ENCODE data around the gene POLR3F.

DNA sequence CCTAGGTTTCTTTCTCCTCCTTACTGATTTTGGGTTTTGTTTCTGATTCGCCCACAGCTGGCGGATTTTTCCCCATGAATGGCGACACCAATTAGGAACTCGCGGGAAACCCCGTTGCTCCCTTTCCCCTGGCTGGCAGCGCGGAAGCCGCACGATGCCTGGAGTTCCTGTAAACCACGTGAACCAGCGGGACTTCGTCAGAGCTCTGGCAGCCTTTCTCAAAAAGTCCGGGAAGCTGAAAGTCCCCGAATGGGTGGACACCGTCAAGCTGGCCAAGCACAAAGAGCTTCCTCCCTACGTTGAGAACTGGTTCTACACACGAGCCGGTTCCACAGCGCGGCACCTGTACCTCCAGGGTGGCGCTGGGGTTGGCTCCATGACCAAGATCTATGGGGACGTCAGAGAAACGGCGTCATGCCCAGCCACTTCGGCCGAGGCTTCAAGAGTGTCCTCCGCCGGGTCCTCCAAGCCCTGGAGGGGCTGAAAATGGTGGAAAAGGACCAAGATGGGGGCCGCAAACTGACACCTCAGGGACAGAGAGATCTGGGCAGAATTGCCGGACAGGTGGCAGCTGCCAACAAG is 37.4 kb downstream of the POLR3F start:
- TF ChIP-seq CTCF (IDR thresholded peaks at IDR 0.05) = no peak
- TF ChIP-seq ZFX (IDR thresholded peaks at IDR 0.05; ENCODE audit: borderline replicate concordance) = no peak
